SK-N-SH treated with all-trans-retinoic acid at 6 μM for 48 hours (cell line): ENCODE data around the gene LPIN1.

ENCODE experiments used
- BACH2 ChIP-seq: fragments of 250-450 bp; sonication (Bioruptor Pico); IDR thresholded peaks from 2 replicates; pipeline ENCODE4 v1.9.0; 2021; ENCODE audit warnings: mild to moderate bottlenecking, borderline replicate concordance
- CREB5 ChIP-seq: fragments of 250-450 bp; sonication (Bioruptor Pico); IDR thresholded peaks from 2 replicates; pipeline ENCODE4 v1.5.1; 2020; ENCODE audit warnings: low read depth, mild to moderate bottlenecking, moderate library complexity
- ESRRG ChIP-seq: fragments of 250-450 bp; sonication (Bioruptor Pico); IDR thresholded peaks from 2 replicates; pipeline ENCODE4 v1.6.1; 2021; ENCODE audit warnings: mild to moderate bottlenecking
- ISL1 ChIP-seq: fragments of 250-450 bp; sonication (Bioruptor Pico); IDR thresholded peaks from 2 replicates; pipeline ENCODE4 v2.1.2; 2022; ENCODE audit warnings: mild to moderate bottlenecking, moderate library complexity
- RARB ChIP-seq: fragments of 250-450 bp; sonication (Bioruptor Pico); IDR thresholded peaks from 2 replicates; pipeline ENCODE4 v1.8.0; 2021; ENCODE audit warnings: mild to moderate bottlenecking, moderate library complexity
- TCF4 ChIP-seq: fragments of 250-450 bp; sonication (Bioruptor Pico); IDR thresholded peaks from 2 replicates; pipeline ENCODE4 v1.8.0; 2021; ENCODE audit warnings: mild to moderate bottlenecking, moderate library complexity, borderline replicate concordance
- TOX ChIP-seq: fragments of 250-450 bp; sonication (Bioruptor Pico); IDR thresholded peaks from 2 replicates; pipeline ENCODE4 v1.8.0; 2021; ENCODE audit warnings: mild to moderate bottlenecking, moderate library complexity, borderline replicate concordance
- TSHZ2 ChIP-seq: fragments of 250-450 bp; sonication (Bioruptor Pico); IDR thresholded peaks from 2 replicates; pipeline ENCODE4 v1.5.0; 2020; ENCODE audit warnings: mild to moderate bottlenecking, moderate library complexity
- ZC3H10 ChIP-seq: fragments of 250-450 bp; sonication (Bioruptor Pico); IDR thresholded peaks from 2 replicates; pipeline ENCODE4 v1.5.1; 2021; ENCODE audit warnings: mild to moderate bottlenecking, moderate library complexity
- ZFP30 ChIP-seq: fragments of 450-650 bp; formaldehyde crosslinking; IDR thresholded peaks from 2 replicates; pipeline ENCODE4 v1.5.0; 2022; ENCODE audit warnings: mild to moderate bottlenecking, moderate library complexity
- TF ChIP-seq, protein P1 (sequence below): fragments of 250-450 bp; sonication (Bioruptor Pico); IDR thresholded peaks from 2 replicates; pipeline ENCODE4 v1.8.0; 2020; ENCODE audit warnings: mild to moderate bottlenecking, moderate library complexity, borderline replicate concordance

- TF ChIP-seq RARB (no peak), TCF4 (CRISPR knock-in tag) (no peak), TOX (CRISPR knock-in tag) (no peak), CREB5 (CRISPR knock-in tag) (no peak), ESRRG (CRISPR knock-in tag) (no peak), BACH2 (no peak), ISL1 (CRISPR knock-in tag) (no peak), ZFP30 (no peak), TSHZ2 (CRISPR knock-in tag) (no peak), ZC3H10 (no peak)
- TF ChIP-seq, protein P1, sequence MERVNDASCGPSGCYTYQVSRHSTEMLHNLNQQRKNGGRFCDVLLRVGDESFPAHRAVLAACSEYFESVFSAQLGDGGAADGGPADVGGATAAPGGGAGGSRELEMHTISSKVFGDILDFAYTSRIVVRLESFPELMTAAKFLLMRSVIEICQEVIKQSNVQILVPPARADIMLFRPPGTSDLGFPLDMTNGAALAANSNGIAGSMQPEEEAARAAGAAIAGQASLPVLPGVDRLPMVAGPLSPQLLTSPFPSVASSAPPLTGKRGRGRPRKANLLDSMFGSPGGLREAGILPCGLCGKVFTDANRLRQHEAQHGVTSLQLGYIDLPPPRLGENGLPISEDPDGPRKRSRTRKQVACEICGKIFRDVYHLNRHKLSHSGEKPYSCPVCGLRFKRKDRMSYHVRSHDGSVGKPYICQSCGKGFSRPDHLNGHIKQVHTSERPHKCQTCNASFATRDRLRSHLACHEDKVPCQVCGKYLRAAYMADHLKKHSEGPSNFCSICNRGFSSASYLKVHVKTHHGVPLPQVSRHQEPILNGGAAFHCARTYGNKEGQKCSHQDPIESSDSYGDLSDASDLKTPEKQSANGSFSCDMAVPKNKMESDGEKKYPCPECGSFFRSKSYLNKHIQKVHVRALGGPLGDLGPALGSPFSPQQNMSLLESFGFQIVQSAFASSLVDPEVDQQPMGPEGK (CRISPR knock-in tag): no peak
Measured at GRCh38 chr2:11750917-11751316, 4.5 kb downstream of the LPIN1 start.
